HEK293T (cell line): Measurements from ENCODE around the gene MAD1L1.
"Not testable (repeated sequence)": the region's sequence is repeated elsewhere in the genome, so short reads cannot be mapped to it uniquely, and the experiment has no call there.

Experiments
- BHLHE40 ChIP-seq: fragments of 450-650 bp; IDR thresholded peaks from 2 replicates; pipeline ENCODE4 v1.6.1; 2016; ENCODE audit warnings: mild to moderate bottlenecking, moderate library complexity, borderline replicate concordance
- CTBP1 ChIP-seq: fragments of 450-650 bp; IDR thresholded peaks from 2 replicates; pipeline ENCODE4 v1.6.1; 2016; ENCODE audit warnings: borderline replicate concordance
- ELF4 ChIP-seq: fragments of 450-650 bp; IDR thresholded peaks from 2 replicates; pipeline ENCODE4 v1.6.1; 2017; ENCODE audit warnings: antibody characterized with exemption
- FOXA1 ChIP-seq: fragments of 450-650 bp; IDR thresholded peaks from 2 replicates; pipeline ENCODE4 v1.6.1; 2016; ENCODE audit warnings: mild to moderate bottlenecking
- FOXK2 ChIP-seq: fragments of 450-650 bp; IDR thresholded peaks from 2 replicates; pipeline ENCODE4 v1.6.1; 2016; ENCODE audit warnings: mild to moderate bottlenecking
- FOXM1 ChIP-seq: fragments of 450-650 bp; IDR thresholded peaks from 2 replicates; pipeline ENCODE4 v1.6.1; 2017; ENCODE audit warnings: mild to moderate bottlenecking, borderline replicate concordance
- HDGF ChIP-seq: fragments of 450-650 bp; IDR thresholded peaks from 2 replicates; pipeline ENCODE4 v1.6.1; 2017; ENCODE audit warnings: antibody characterized with exemption, borderline replicate concordance
- L3MBTL2 ChIP-seq: fragments of 450-650 bp; conservative IDR thresholded peaks from 2 replicates; pipeline ENCODE4 v1.6.1; 2016; ENCODE audit warnings: mild to moderate bottlenecking
- PKNOX1 ChIP-seq: fragments of 450-650 bp; IDR thresholded peaks from 2 replicates; pipeline ENCODE4 v1.6.1; 2016
- SP1 ChIP-seq: fragments of 450-650 bp; IDR thresholded peaks from 2 replicates; pipeline ENCODE4 v1.6.1; 2017
- SUZ12 ChIP-seq: fragments of 450-650 bp; IDR thresholded peaks from 2 replicates; pipeline ENCODE4 v1.6.1; 2016; ENCODE audit warnings: mild to moderate bottlenecking
- TARDBP ChIP-seq: fragments of 450-650 bp; IDR thresholded peaks from 2 replicates; pipeline ENCODE4 v1.6.1; 2016
- ZNF384 ChIP-seq: fragments of 450-650 bp; IDR thresholded peaks from 2 replicates; pipeline ENCODE4 v1.6.1; 2016

GRCh38 chr7:2162004-2162902 lies 70.5 kb downstream of the MAD1L1 start:
- TF ChIP-seq SUZ12, SP1, FOXA1, HDGF, ELF4, PKNOX1, TARDBP, BHLHE40, FOXK2, CTBP1, FOXM1, L3MBTL2: not testable (repeated sequence)
- peak; percentile 55; the same call in 1 of the 2 replicates for TF ChIP-seq ZNF384
